Measurements from ENCODE around the gene PRKAG1. TPM values are rescaled to one million over a fixed set of nuclear protein-coding genes. Genes with fewer than 3 reads are reported as not detected.

Gene PRKAG1
- total and polyA plus RNA-seq, 10 of the 15 experiments (the other 5 are each of a cell fraction or from before 2014, with no cell fraction given) = 44.5 to 91.6 (median 60.9) TPM

DNA sequence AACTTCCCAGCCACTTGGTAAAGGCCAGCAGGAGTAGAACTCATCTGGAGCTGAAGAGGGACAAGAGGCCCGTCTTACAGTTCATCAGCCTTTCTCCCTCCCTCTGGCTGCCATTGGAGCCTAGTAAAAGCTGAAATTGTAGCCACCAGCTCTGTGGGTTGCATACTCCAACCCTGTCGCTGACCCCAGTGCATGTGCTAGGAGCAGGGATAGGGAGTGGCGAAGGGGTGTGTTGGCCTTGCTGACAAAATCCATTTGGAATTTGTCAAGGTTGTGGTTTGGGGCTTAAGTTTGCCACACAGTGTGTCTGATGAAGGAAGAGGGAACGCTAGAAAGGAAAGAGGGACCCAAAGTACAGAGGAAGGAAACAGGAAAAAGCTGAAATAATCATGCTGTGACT is 57.2 kb downstream of the PRKAG1 start:
- no peak for FAIRE-seq
- H3K27ac ChIP-seq (ENCODE audit: control insufficient read depth, insufficient read depth) = no peak overlapping the region
- no TSS peak for BruUV-seq (replicated peaks)
- in situ Hi-C loops (cut with MboI) (no loop called here), intact Hi-C loops (cut with micrococcal nuclease; ENCODE audit: unreplicated experiment) (no loop called here)
- ChIA-PET RAD21 (ENCODE audit: unreplicated experiment) (interaction anchor here (1.0 kb wide), 1 partner anchor 27 kb away, joined by 3 read pairs; no protein-coding TSS in a partner anchor), POLR2A (interaction anchor here (0.6 to 1.6 kb wide), 2 partner anchors 16 to 111 kb away, joined by 3 read pairs; partner anchors contain the start of gene WNT1), CTCF (interaction anchor here (3.0 kb wide), 1 partner anchor 27 kb away, joined by 10 read pairs; no protein-coding TSS in a partner anchor), SMC1A (ENCODE audit: uncharacterized antibody, unreplicated experiment) (interaction anchor here (1.9 kb wide), 1 partner anchor 8 kb away, joined by 6 read pairs; no protein-coding TSS in a partner anchor)
- whole genome bisulfite sequencing (ENCODE audit: insufficient coverage, insufficient replicate concordance, low lambda C conversion rate, missing lambda C conversion rate) = 23% methylated on average over 4 of the region's 4 CpGs
- TF ChIP-seq SIN3A (IDR thresholded peaks at IDR 0.05; ENCODE audit: low read depth, low read length) = no peak
- TF ChIP-seq, protein P1, sequence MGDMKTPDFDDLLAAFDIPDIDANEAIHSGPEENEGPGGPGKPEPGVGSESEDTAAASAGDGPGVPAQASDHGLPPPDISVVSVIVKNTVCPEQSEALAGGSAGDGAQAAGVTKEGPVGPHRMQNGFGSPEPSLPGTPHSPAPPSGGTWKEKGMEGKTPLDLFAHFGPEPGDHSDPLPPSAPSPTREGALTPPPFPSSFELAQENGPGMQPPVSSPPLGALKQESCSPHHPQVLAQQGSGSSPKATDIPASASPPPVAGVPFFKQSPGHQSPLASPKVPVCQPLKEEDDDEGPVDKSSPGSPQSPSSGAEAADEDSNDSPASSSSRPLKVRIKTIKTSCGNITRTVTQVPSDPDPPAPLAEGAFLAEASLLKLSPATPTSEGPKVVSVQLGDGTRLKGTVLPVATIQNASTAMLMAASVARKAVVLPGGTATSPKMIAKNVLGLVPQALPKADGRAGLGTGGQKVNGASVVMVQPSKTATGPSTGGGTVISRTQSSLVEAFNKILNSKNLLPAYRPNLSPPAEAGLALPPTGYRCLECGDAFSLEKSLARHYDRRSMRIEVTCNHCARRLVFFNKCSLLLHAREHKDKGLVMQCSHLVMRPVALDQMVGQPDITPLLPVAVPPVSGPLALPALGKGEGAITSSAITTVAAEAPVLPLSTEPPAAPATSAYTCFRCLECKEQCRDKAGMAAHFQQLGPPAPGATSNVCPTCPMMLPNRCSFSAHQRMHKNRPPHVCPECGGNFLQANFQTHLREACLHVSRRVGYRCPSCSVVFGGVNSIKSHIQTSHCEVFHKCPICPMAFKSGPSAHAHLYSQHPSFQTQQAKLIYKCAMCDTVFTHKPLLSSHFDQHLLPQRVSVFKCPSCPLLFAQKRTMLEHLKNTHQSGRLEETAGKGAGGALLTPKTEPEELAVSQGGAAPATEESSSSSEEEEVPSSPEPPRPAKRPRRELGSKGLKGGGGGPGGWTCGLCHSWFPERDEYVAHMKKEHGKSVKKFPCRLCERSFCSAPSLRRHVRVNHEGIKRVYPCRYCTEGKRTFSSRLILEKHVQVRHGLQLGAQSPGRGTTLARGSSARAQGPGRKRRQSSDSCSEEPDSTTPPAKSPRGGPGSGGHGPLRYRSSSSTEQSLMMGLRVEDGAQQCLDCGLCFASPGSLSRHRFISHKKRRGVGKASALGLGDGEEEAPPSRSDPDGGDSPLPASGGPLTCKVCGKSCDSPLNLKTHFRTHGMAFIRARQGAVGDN (IDR thresholded peaks at IDR 0.05) = no peak
- no peaks in the 10 kb centered on the region for H3K9me3 ChIP-seq (replicated peaks; ENCODE audit: control insufficient read depth, insufficient read depth, low read length)
- no peak overlapping the region for H3K9ac ChIP-seq (ENCODE audit: control insufficient read depth, insufficient read depth, low read length)
- no peaks in the 10 kb centered on the region for H4K20me1 ChIP-seq (ENCODE audit: control insufficient read depth, insufficient read depth)
- DNase-seq (ENCODE audit: low read depth, low spot score) = no peak
- no peak overlapping the region for H2AFZ ChIP-seq (ENCODE audit: control insufficient read depth, low read depth, low read length)
- ATAC-seq = no peak
- H3K4me2 ChIP-seq (ENCODE audit: control insufficient read depth, insufficient read depth) = no peak overlapping the region
- H3K4me3 ChIP-seq = no peak overlapping the region
- H3K36me3 ChIP-seq (ENCODE audit: control insufficient read depth in 2 of 2, insufficient read depth in 2 of 2, low read length in 1 of 2) = no peaks in the 10 kb centered on the region
- peaks cover 10% of the 10 kb centered on the region for H3K79me2 ChIP-seq (ENCODE audit: control insufficient read depth, insufficient read depth, low read length)
- no peaks in the 10 kb centered on the region; a peak in 1 of 4 replicates for H3K27me3 ChIP-seq (replicated peaks in 1 of 2; ENCODE audit: control insufficient read depth in 2 of 2, insufficient read depth in 2 of 2, low read length in 1 of 2)
- H3K4me1 ChIP-seq (ENCODE audit: control insufficient read depth, insufficient read depth, low read length) = peaks cover 10% of the 10 kb centered on the region

All from GM12878 (cell line).